ENCODE results near the gene IQGAP2. TPM values are rescaled to one million over a fixed set of nuclear protein-coding genes. Genes with fewer than 3 reads are reported as not detected.
"Not testable (repeated sequence)": the region's sequence is repeated elsewhere in the genome, so short reads cannot be mapped to it uniquely, and the experiment has no call there.

The IQGAP2 gene
- total RNA-seq, 6 donors from 2014 or later = 24.3 to 57.6 (median 28.9) TPM

DNA sequence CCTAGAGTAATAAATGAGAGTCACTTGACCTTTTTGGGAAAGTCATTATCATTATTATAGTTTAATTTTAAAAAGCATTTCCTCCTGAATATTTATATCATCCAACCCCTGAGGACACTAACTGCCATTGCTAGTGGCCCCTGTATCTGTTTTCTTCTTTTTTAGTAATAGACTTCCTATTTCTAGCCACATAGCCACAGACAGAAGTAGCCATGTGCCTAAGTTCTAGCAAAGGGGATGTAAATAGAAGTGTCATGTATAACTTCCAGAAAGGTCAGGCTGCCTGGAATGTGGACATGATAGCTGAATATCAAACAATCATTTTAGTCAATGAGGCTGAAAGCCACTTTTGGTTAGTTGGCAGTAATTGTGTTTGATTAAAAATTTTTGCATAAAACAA lies 37.5 kb upstream of the IQGAP2 start:
- ATAC-seq (ENCODE audit: low FRiP score in 2 of 2) = no peak

GRCh38 chr5:76366596-76366995 lies 36.5 kb upstream of the IQGAP2 start:
- Histone ChIP-seq H3K9me3 (no peaks in the 10 kb centered on the region), H3K27ac (no peak overlapping the region), H3K36me3 (no peaks in the 10 kb centered on the region), H3K4me3 (no peak overlapping the region), H3K27me3 (no peaks in the 10 kb centered on the region), H3K4me1 (no peaks in the 10 kb centered on the region)
- ATAC-seq (ENCODE audit: low FRiP score in 2 of 2) (no peak), DNase-seq (no peak)
- TF ChIP-seq POLR2AphosphoS5 (IDR thresholded peaks at IDR 0.05) (no peak), EP300 (IDR thresholded peaks at IDR 0.05) (no peak), POLR2A (IDR thresholded peaks at IDR 0.05) (no peak), CTCF (IDR thresholded peaks at IDR 0.05) (no peak)
- WGBS, 2 donors = 92% methylated on average over 2 of the region's 2 CpGs

More for the DNA sequence above, 37.5 kb upstream of the IQGAP2 start:
- TF ChIP-seq POLR2A (IDR thresholded peaks at IDR 0.05) = no peak
- Histone ChIP-seq H3K27ac (no peak overlapping the region), H3K4me3 (no peak overlapping the region), H3K27me3 (no peaks in the 10 kb centered on the region), H3K9me3 (no peaks in the 10 kb centered on the region), H3K4me1 (no peaks in the 10 kb centered on the region), H3K36me3 (no peaks in the 10 kb centered on the region)
- DNase-seq = no peak

DNA sequence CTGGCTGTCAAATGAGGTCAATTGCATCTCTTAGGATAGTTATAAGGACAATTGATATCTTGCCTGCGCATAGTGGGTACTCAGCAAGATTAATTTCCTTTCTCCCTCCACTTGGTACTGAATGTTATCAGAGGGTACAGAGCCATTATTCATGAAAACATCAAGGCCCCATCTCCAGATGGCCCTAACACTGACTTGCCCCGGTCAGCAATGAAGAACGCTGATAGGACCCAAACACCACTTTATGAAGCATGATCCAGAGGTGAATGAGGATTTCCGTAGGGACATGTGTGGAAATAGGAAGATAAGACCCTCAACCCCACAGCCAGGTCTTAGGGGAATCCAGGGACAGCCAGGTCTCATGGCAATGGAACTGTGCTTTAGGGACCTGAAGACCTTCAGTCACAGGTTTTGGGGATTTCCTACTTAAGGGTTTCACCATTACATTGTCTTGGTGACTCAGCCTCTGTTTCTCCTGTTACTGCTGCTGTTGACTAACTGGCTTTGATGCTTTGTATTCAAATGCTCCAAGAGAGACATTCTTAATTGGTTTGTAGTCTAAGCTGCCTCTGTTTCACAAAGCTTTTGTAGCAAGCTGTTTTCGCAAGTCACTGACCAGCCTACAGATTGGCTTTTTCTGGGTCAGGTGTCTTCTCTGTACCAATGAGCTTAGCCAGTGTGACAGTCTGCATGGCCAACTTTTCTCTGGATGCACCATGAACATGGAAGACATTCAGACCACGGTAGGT lies 35.3 kb upstream of the IQGAP2 start:
- no peak overlapping the region for H3K4me3 ChIP-seq
- H3K27ac ChIP-seq = no peak overlapping the region
- 92 to 95% methylated on average over 6 of the region's 6 CpGs for whole genome bisulfite sequencing, 2 donors
- ATAC-seq (ENCODE audit: low FRiP score in 2 of 2) (no peak), DNase-seq (no peak)
- no peaks in the 10 kb centered on the region for H3K27me3 ChIP-seq
- H3K36me3 ChIP-seq = no peaks in the 10 kb centered on the region
- no peaks in the 10 kb centered on the region for H3K4me1 ChIP-seq
- TF ChIP-seq POLR2A (IDR thresholded peaks at IDR 0.05) (no peak), POLR2AphosphoS5 (IDR thresholded peaks at IDR 0.05) (no peak), CTCF (IDR thresholded peaks at IDR 0.05) (no peak), EP300 (IDR thresholded peaks at IDR 0.05) (no peak)
- H3K9me3 ChIP-seq = no peaks in the 10 kb centered on the region

DNA sequence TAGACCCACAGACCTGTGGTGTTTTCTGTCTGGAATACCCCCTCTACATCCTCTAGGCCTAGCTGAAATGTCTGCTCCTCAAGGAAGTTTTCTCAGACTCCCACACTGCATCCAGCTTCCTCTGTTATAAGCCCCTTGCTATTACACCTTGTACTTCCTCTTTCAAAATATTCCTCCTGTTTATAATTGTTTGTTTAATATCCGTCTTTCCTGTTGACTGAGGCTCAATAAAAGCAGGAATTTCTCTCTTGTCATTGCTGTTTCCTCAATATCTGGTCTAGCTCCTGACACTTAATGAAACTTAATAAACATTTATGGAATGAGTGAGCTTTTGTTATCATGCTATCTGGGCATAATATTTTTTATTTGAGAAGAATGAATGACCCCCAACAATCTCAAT lies 34.1 kb upstream of the IQGAP2 start:
- DNase-seq (no peak), ATAC-seq (ENCODE audit: low FRiP score in 2 of 2) (no peak)
- 36 to 37% methylated on average over 1 of the region's 1 CpG for WGBS, 2 donors
- Histone ChIP-seq H3K9me3 (no peaks in the 10 kb centered on the region), H3K27me3 (no peaks in the 10 kb centered on the region), H3K4me1 (no peaks in the 10 kb centered on the region), H3K27ac (no peak overlapping the region), H3K4me3 (no peak overlapping the region), H3K36me3 (no peaks in the 10 kb centered on the region)
- no peak for TF ChIP-seq POLR2AphosphoS5 (IDR thresholded peaks at IDR 0.05)
- no peak for TF ChIP-seq EP300 (IDR thresholded peaks at IDR 0.05)
- no peak for TF ChIP-seq CTCF (IDR thresholded peaks at IDR 0.05)
- TF ChIP-seq POLR2A (IDR thresholded peaks at IDR 0.05) = no peak

DNA sequence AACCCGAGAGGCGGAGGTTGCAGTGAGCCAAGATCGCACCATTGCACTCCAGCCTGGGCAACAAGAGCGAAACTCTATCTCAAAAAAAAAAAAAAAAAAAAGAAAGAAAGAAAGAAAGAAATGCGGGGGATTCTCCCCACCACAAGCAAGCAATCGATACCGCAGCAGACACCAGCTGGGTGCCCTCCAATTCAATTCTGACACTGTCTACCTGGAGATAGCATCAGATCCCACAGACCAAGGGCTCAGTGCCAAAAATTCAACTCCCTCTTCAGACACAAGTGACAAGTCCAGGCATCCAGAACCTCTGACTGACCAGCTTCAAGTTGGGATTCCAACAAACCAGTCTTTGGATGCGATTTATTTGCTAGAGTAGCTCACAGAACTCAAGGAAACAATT lies 33.4 kb upstream of the IQGAP2 start:
- not testable (repeated sequence) for H3K4me3 ChIP-seq; DNase-seq; H3K36me3 ChIP-seq; H3K27ac ChIP-seq; H3K27me3 ChIP-seq; H3K4me1 ChIP-seq; ATAC-seq (ENCODE audit: low FRiP score in 2 of 2); H3K9me3 ChIP-seq
- WGBS, 2 donors = 96 to 97% methylated on average over 7 to 8 of the region's 8 CpGs

- Histone ChIP-seq H3K4me1 (no peaks in the 10 kb centered on the region), H3K27ac (no peak overlapping the region), H3K9me3 (no peaks in the 10 kb centered on the region), H3K27me3 (no peaks in the 10 kb centered on the region), H3K36me3 (no peaks in the 10 kb centered on the region), H3K4me3 (no peak overlapping the region)
- WGBS, 2 donors = 58 to 70% methylated on average over 2 of the region's 2 CpGs
- DNase-seq (no peak), ATAC-seq (ENCODE audit: low FRiP score in 2 of 2) (no peak)
- TF ChIP-seq POLR2A (IDR thresholded peaks at IDR 0.05) (no peak), CTCF (IDR thresholded peaks at IDR 0.05) (no peak), EP300 (IDR thresholded peaks at IDR 0.05) (no peak), POLR2AphosphoS5 (IDR thresholded peaks at IDR 0.05) (no peak)
These were observed 31.1 kb upstream of the IQGAP2 start for GRCh38 chr5:76371960-76372322.
